Measurements from ENCODE around the gene MAP2K1.
"Not testable (repeated sequence)": the region's sequence is repeated elsewhere in the genome, so short reads cannot be mapped to it uniquely, and the experiment has no call there.

MAP2K1 gene

GRCh38 chr15:66429546-66429945 is 42.8 kb downstream of the MAP2K1 start:
- Histone ChIP-seq H3K4me1 (ENCODE audit: insufficient read depth, low read length) (no peaks in the 10 kb centered on the region; the same call in 1 of the 2 replicates), H3K27me3 (ENCODE audit: insufficient read depth, low read length) (no peaks in the 10 kb centered on the region), H3K36me3 (ENCODE audit: insufficient read depth, low read depth, low read length) (no peaks in the 10 kb centered on the region), H3K9ac (ENCODE audit: low read depth, low read length) (no peak overlapping the region), H3K4me3 (ENCODE audit: low read length) (no peak overlapping the region), H3K9me3 (ENCODE audit: insufficient read depth, low read depth, low read length) (no peaks in the 10 kb centered on the region), H3K27ac (ENCODE audit: low read length) (no peak overlapping the region)

- no peaks in the 10 kb centered on the region for H3K27me3 ChIP-seq (ENCODE audit: insufficient read depth, low read length)
- H3K9ac ChIP-seq (ENCODE audit: low read depth, low read length), result no peak overlapping the region
- H3K27ac ChIP-seq (ENCODE audit: low read length), result no peak overlapping the region
- H3K4me1 ChIP-seq (ENCODE audit: insufficient read depth, low read length), result no peaks in the 10 kb centered on the region; the same call in 1 of the 2 replicates
- H3K4me3 ChIP-seq (ENCODE audit: low read length), result no peak overlapping the region
- no peaks in the 10 kb centered on the region for H3K9me3 ChIP-seq (ENCODE audit: insufficient read depth, low read depth, low read length)
- H3K36me3 ChIP-seq (ENCODE audit: insufficient read depth, low read depth, low read length), result peaks cover 3% of the 10 kb centered on the region; the same call in 1 of the 2 replicates
Measured at GRCh38 chr15:66430627-66431255, 44.0 kb downstream of the MAP2K1 start.

GRCh38 chr15:66433726-66434125 is 47.0 kb downstream of the MAP2K1 start:
- H3K9ac ChIP-seq (ENCODE audit: low read depth, low read length), result no peak overlapping the region
- peaks cover 30% of the 10 kb centered on the region for H3K36me3 ChIP-seq (ENCODE audit: insufficient read depth, low read depth, low read length)

GRCh38 chr15:66440501-66440900 is 53.8 kb downstream of the MAP2K1 start:
- Histone ChIP-seq H3K9ac (ENCODE audit: low read depth, low read length) (no peak overlapping the region), H3K36me3 (ENCODE audit: insufficient read depth, low read depth, low read length) (peaks cover 91% of the 10 kb centered on the region), H3K27me3 (ENCODE audit: insufficient read depth, low read length) (no peaks in the 10 kb centered on the region), H3K4me1 (ENCODE audit: insufficient read depth, low read length) (no peaks in the 10 kb centered on the region), H3K4me3 (ENCODE audit: low read length) (no peak overlapping the region), H3K27ac (ENCODE audit: low read length) (no peak overlapping the region), H3K9me3 (ENCODE audit: insufficient read depth, low read depth, low read length) (no peaks in the 10 kb centered on the region)

More at GRCh38 chr15:66433726-66434125, 47.0 kb downstream of the MAP2K1 start:
- Histone ChIP-seq H3K27me3 (ENCODE audit: insufficient read depth, low read length) (no peaks in the 10 kb centered on the region), H3K9me3 (ENCODE audit: insufficient read depth, low read depth, low read length) (no peaks in the 10 kb centered on the region), H3K27ac (ENCODE audit: low read length) (no peak overlapping the region), H3K4me3 (ENCODE audit: low read length) (no peak overlapping the region), H3K4me1 (ENCODE audit: insufficient read depth, low read length) (no peaks in the 10 kb centered on the region)

GRCh38 chr15:66452420-66452819 is 65.7 kb downstream of the MAP2K1 start:
- Histone ChIP-seq H3K27me3 (ENCODE audit: insufficient read depth, low read length) (no peaks in the 10 kb centered on the region), H3K27ac (ENCODE audit: low read length) (no peak overlapping the region), H3K9ac (ENCODE audit: low read depth, low read length) (no peak overlapping the region), H3K4me1 (ENCODE audit: insufficient read depth, low read length) (no peaks in the 10 kb centered on the region), H3K4me3 (ENCODE audit: low read length) (no peak overlapping the region), H3K9me3 (ENCODE audit: insufficient read depth, low read depth, low read length) (no peaks in the 10 kb centered on the region), H3K36me3 (ENCODE audit: insufficient read depth, low read depth, low read length) (peaks cover 21% of the 10 kb centered on the region)

- Histone ChIP-seq H3K36me3 (ENCODE audit: insufficient read depth, low read depth, low read length) (peaks cover 20% of the 10 kb centered on the region), H3K9ac (ENCODE audit: low read depth, low read length) (no peak overlapping the region), H3K4me3 (ENCODE audit: low read length) (no peak overlapping the region), H3K9me3 (ENCODE audit: insufficient read depth, low read depth, low read length) (no peaks in the 10 kb centered on the region), H3K27ac (ENCODE audit: low read length) (no peak overlapping the region), H3K27me3 (ENCODE audit: insufficient read depth, low read length) (no peaks in the 10 kb centered on the region), H3K4me1 (ENCODE audit: insufficient read depth, low read length) (peaks cover 3% of the 10 kb centered on the region; the same call in 1 of the 2 replicates)
Measured at GRCh38 chr15:66452971-66453580, 66.4 kb downstream of the MAP2K1 start.

- Histone ChIP-seq H3K4me1 (ENCODE audit: insufficient read depth, low read length) (peaks cover 6% of the 10 kb centered on the region; the same call in 1 of the 2 replicates), H3K9ac (ENCODE audit: low read depth, low read length) (no peak overlapping the region), H3K4me3 (ENCODE audit: low read length) (no peak overlapping the region), H3K27ac (ENCODE audit: low read length) (no peak overlapping the region), H3K9me3 (ENCODE audit: insufficient read depth, low read depth, low read length) (no peaks in the 10 kb centered on the region), H3K36me3 (ENCODE audit: insufficient read depth, low read depth, low read length) (peaks cover 12% of the 10 kb centered on the region), H3K27me3 (ENCODE audit: insufficient read depth, low read length) (no peaks in the 10 kb centered on the region)
Measured at GRCh38 chr15:66454143-66454542, 67.4 kb downstream of the MAP2K1 start.

GRCh38 chr15:66456211-66456610 is 69.5 kb downstream of the MAP2K1 start:
- peaks cover 8% of the 10 kb centered on the region for H3K4me1 ChIP-seq (ENCODE audit: insufficient read depth, low read length)
- H3K9ac ChIP-seq (ENCODE audit: low read depth, low read length), result no peak overlapping the region
- no peaks in the 10 kb centered on the region for H3K27me3 ChIP-seq (ENCODE audit: insufficient read depth, low read length)
- H3K27ac ChIP-seq (ENCODE audit: low read length), result no peak overlapping the region
- H3K9me3 ChIP-seq (ENCODE audit: insufficient read depth, low read depth, low read length), result no peaks in the 10 kb centered on the region
- H3K4me3 ChIP-seq (ENCODE audit: low read length), result no peak overlapping the region
- H3K36me3 ChIP-seq (ENCODE audit: insufficient read depth, low read depth, low read length), result peaks cover 9% of the 10 kb centered on the region

- H3K4me3 ChIP-seq (ENCODE audit: low read length), result no peak overlapping the region
- peaks cover 23% of the 10 kb centered on the region for H3K4me1 ChIP-seq (ENCODE audit: insufficient read depth, low read length)
- H3K9ac ChIP-seq (ENCODE audit: low read depth, low read length), result no peak overlapping the region
- no peaks in the 10 kb centered on the region; the same call in 1 of the 2 replicates for H3K9me3 ChIP-seq (ENCODE audit: insufficient read depth, low read depth, low read length)
- H3K27ac ChIP-seq (ENCODE audit: low read length), result no peak overlapping the region
- no peaks in the 10 kb centered on the region for H3K36me3 ChIP-seq (ENCODE audit: insufficient read depth, low read depth, low read length)
- no peaks in the 10 kb centered on the region for H3K27me3 ChIP-seq (ENCODE audit: insufficient read depth, low read length)
Measured at GRCh38 chr15:66459818-66460615, 73.3 kb downstream of the MAP2K1 start.

GRCh38 chr15:66461294-66461693 is 74.6 kb downstream of the MAP2K1 start:
- H3K4me1 ChIP-seq (ENCODE audit: insufficient read depth, low read length), result peaks cover 23% of the 10 kb centered on the region
- not testable (repeated sequence) for H3K9ac ChIP-seq (ENCODE audit: low read depth, low read length); H3K27ac ChIP-seq (ENCODE audit: low read length); H3K36me3 ChIP-seq (ENCODE audit: insufficient read depth, low read depth, low read length); H3K9me3 ChIP-seq (ENCODE audit: insufficient read depth, low read depth, low read length); H3K27me3 ChIP-seq (ENCODE audit: insufficient read depth, low read length); H3K4me3 ChIP-seq (ENCODE audit: low read length)

GRCh38 chr15:66461917-66462316 is 75.2 kb downstream of the MAP2K1 start:
- peaks cover 23% of the 10 kb centered on the region for H3K4me1 ChIP-seq (ENCODE audit: insufficient read depth, low read length)
- no peaks in the 10 kb centered on the region for H3K27me3 ChIP-seq (ENCODE audit: insufficient read depth, low read length)
- no peak overlapping the region for H3K4me3 ChIP-seq (ENCODE audit: low read length)
- peaks cover 9% of the 10 kb centered on the region for H3K9me3 ChIP-seq (ENCODE audit: insufficient read depth, low read depth, low read length)
- H3K9ac ChIP-seq (ENCODE audit: low read depth, low read length), result no peak overlapping the region
- H3K27ac ChIP-seq (ENCODE audit: low read length), result no peak overlapping the region
- H3K36me3 ChIP-seq (ENCODE audit: insufficient read depth, low read depth, low read length), result 0 out of 2 replicates have a peak, but pooled peaks cover 7% of the 10 kb centered on the region
